HCT116 (cell line): ENCODE results near the gene SHKBP1. TPM values are rescaled to one million over a fixed set of nuclear protein-coding genes. Genes with fewer than 3 reads are reported as not detected.
A peak's percentile ranks its signal among the peaks of the same experiment; 100 is the strongest.

Experiments used
- ATAC-seq: fragments of 200-7000 bp; cut with Tn5 transposase; 2 replicates; pipeline ENCODE4 v1.9.1; 2020; ENCODE audit warnings: mild to moderate bottlenecking, moderate library complexity
- BruUV-seq: library from RNA; stranded (reverse); fragments of 400-500 nt; replicated peaks from 2 replicates; lab custom pipeline; 2021; lab: Mats Ljungman, UMichigan
- CTCF ChIA-PET: fragments of 300-600 bp; sonication (Branson Sonifier 250); formaldehyde crosslinking; loops from one replicate; lab custom pipeline; 2021; ENCODE audit warnings: antibody characterized with exemption; lab: Charles Lee
- POLR2A ChIA-PET: fragments of 300-600, 350-600 bp; sonication (Branson Sonifier 250); formaldehyde crosslinking; loops from one replicate; lab custom pipeline; 2021; ENCODE audit warnings: antibody characterized with exemption; lab: Charles Lee
- RAD21 ChIA-PET, 2 experiments: fragments of 300-600 bp; sonication (Branson Sonifier 250); formaldehyde crosslinking; loops; one replicate each; lab custom pipeline; 2023; ENCODE audit warnings: low total read pairs in 2 of 2; ENCODE audit not compliant: uncharacterized antibody in 2 of 2, unreplicated experiment in 2 of 2, low non-redundant PET in 1 of 2; lab: Charles Lee
- DNase-seq: peaks from one replicate; pipeline ENCODE4 v3.0.0-alpha.2; 2010; ENCODE audit warnings: low read depth, low spot score
- H2AFZ ChIP-seq: fragments of 200-600 bp; shearing (Covaris generic), sonication (generic); 2 replicates; pipeline ENCODE4 v1.6.1; 2017; ENCODE audit warnings: low read depth, mixed run types, mixed read lengths, antibody characterized with exemption, low read length; ENCODE audit not compliant: poor library complexity, severe bottlenecking
- H3K27ac ChIP-seq: 2 replicates; pipeline ENCODE4 v1.5.1; 2012; ENCODE audit warnings: low read depth, low read length
- H3K27me3 ChIP-seq: fragments of 200-600 bp; sonication (generic); 2 replicates; pipeline ENCODE4 v1.6.1; 2016; ENCODE audit warnings: mixed run types, low read length, mixed read lengths; ENCODE audit not compliant: insufficient read depth
- H3K36me3 ChIP-seq, 2 experiments: fragments of 200-500 bp in 1 of 2; fragments of 200-600 bp in 1 of 2; sonication (Bioruptor generic) in 1 of 2; sonication (generic) in 1 of 2; 2 replicates each; pipeline versions ENCODE4 v1.5.1 to v1.6.1; 2014 to 2016; ENCODE audit warnings: low read length in 2 of 2, inconsistent platforms in 1 of 2, mixed read lengths in 1 of 2, mixed run types in 1 of 2; ENCODE audit not compliant: insufficient read depth in 2 of 2, control insufficient read depth in 1 of 2
- H3K4me1 ChIP-seq, 2 experiments: fragments of 200-600 bp in 1 of 2; sonication (generic) in 1 of 2; 2 replicates each; pipeline versions ENCODE4 v1.5.1 to v1.6.1; 2012 to 2017; ENCODE audit warnings: low read length in 2 of 2, inconsistent platforms in 1 of 2, mild to moderate bottlenecking in 1 of 2, mixed read lengths in 1 of 2, mixed run types in 1 of 2, moderate library complexity in 1 of 2; ENCODE audit not compliant: insufficient read depth in 2 of 2, control insufficient read depth in 1 of 2
- H3K4me2 ChIP-seq: fragments of 200-600 bp; sonication (generic); 2 replicates; pipeline ENCODE4 v1.6.1; 2017; ENCODE audit warnings: mixed run types, low read length, mixed read lengths
- H3K4me3 ChIP-seq, 2 experiments: fragments of 200-600 bp in 1 of 2; sonication (generic) in 1 of 2; replicated peaks in 1 of 2; 2 replicates each; pipeline ENCODE4 v1.5.1; 2011 to 2016; ENCODE audit warnings: low read length in 2 of 2, control low read depth in 1 of 2, low read depth in 1 of 2, mild to moderate bottlenecking in 1 of 2, mixed read lengths in 1 of 2, mixed run types in 1 of 2
- H3K79me2 ChIP-seq: fragments of 200-600 bp; sonication (generic); 2 replicates; pipeline ENCODE4 v1.6.1; 2017; ENCODE audit warnings: mild to moderate bottlenecking, mixed run types, low read length, moderate library complexity, mixed read lengths; ENCODE audit not compliant: insufficient read depth
- H3K9ac ChIP-seq: fragments of 200-600 bp; sonication (generic); 2 replicates; pipeline ENCODE4 v1.6.1; 2016; ENCODE audit warnings: low read length, mixed read lengths
- H3K9me2 ChIP-seq: fragments of 200-600 bp; sonication (generic), shearing (Covaris generic); 2 replicates; pipeline ENCODE4 v1.6.1; 2017; ENCODE audit warnings: mixed run types, mild to moderate bottlenecking, moderate library complexity; ENCODE audit not compliant: insufficient read depth
- H3K9me3 ChIP-seq, 2 experiments: fragments of 200-500 bp in 1 of 2; fragments of 200-600 bp in 1 of 2; sonication (Bioruptor generic) in 1 of 2; sonication (generic) in 1 of 2; 2 replicates each; pipeline ENCODE4 v1.6.1; 2014 to 2017; ENCODE audit warnings: low read length in 2 of 2, mixed read lengths in 2 of 2, inconsistent platforms in 1 of 2, low read depth in 1 of 2, mild to moderate bottlenecking in 1 of 2, mixed run types in 1 of 2, moderate library complexity in 1 of 2; ENCODE audit not compliant: control insufficient read depth in 1 of 2, insufficient read depth in 1 of 2
- H4K20me1 ChIP-seq: fragments of 200-600 bp; sonication (generic), shearing (Covaris generic); 2 replicates; pipeline ENCODE4 v1.6.1; 2017; ENCODE audit warnings: mixed run types, mild to moderate bottlenecking, moderate library complexity; ENCODE audit not compliant: insufficient read depth
- CTCF ChIP-seq, 3 experiments: fragments of 200-600 bp in 1 of 3; sonication (generic) in 1 of 3; IDR thresholded peaks in 2 of 3; conservative IDR thresholded peaks in 1 of 3; 2 replicates each; pipeline ENCODE4 v1.5.1; 2012 to 2017; ENCODE audit warnings: low read depth in 2 of 3, low read length in 2 of 3, antibody characterized with exemption in 1 of 3, borderline replicate concordance in 1 of 3, control low read depth in 1 of 3, mild to moderate bottlenecking in 1 of 3, mixed read lengths in 1 of 3, mixed run types in 1 of 3, moderate library complexity in 1 of 3; ENCODE audit not compliant: insufficient read depth in 1 of 3
- EGR1 ChIP-seq: IDR thresholded peaks from 2 replicates; pipeline ENCODE4 v1.6.1; 2012; ENCODE audit warnings: low read depth
- RAD21 ChIP-seq: IDR thresholded peaks from 2 replicates; pipeline ENCODE4 v1.6.1; 2012; ENCODE audit warnings: low read depth, mild to moderate bottlenecking
- SP1 ChIP-seq: IDR thresholded peaks from 2 replicates; pipeline ENCODE4 v1.6.1; 2012; ENCODE audit warnings: low read depth
- intact Hi-C: fragments of 100-400 bp; cut with micrococcal nuclease; formaldehyde crosslinking; loops from 2 replicates; pipeline ENCODE4 v1.10.0; 2022
- total RNA-seq: library from RNA; stranded (reverse); gene quantifications from one replicate; pipeline ENCODE4 v1.2.1, GENCODE V29; 2021; ENCODE audit not compliant: unreplicated experiment

SHKBP1 gene
- total RNA-seq, 1 experiment from 2014 or later = 97.4 TPM

GRCh38 chr19:40530091-40530901 lies 46.4 kb upstream of the SHKBP1 start:
- H3K4me3 ChIP-seq = peak overlapping the region; percentile 26 to 41
- intact Hi-C loops = no loop called here
- CTCF ChIA-PET = no interaction called here
- H3K27me3 ChIP-seq = no peaks in the 10 kb centered on the region
- POLR2A ChIA-PET = no interaction called here
- BruUV-seq = no TSS peak
- no peak overlapping the region for H2AFZ ChIP-seq
- H3K4me2 ChIP-seq = peak overlapping the region; percentile 69
- DNase-seq = no peak
- peaks cover 0 to 7% of the 10 kb centered on the region in 2 experiments; a peak in 1 of 4 replicates for H3K36me3 ChIP-seq
- no peaks in the 10 kb centered on the region for H3K79me2 ChIP-seq
- TF ChIP-seq SP1 (no peak), CTCF (IDR thresholded peaks at IDR 0.05 in 2 of 3, conservative IDR thresholded peaks at IDR 0.05 in 1 of 3; ENCODE audit: borderline replicate concordance in 1 of 3, insufficient read depth in 1 of 3, low read depth in 2 of 3, low read length in 2 of 3) (peak in 2 of 3 experiments; percentile 40 to 45; a peak in 3 of 6 replicates), EGR1 (0 out of 2 replicates have a peak, but pooled peaks have one; percentile 28)
- H4K20me1 ChIP-seq = no peaks in the 10 kb centered on the region
- H3K9me2 ChIP-seq = no peaks in the 10 kb centered on the region
- ATAC-seq = peak; percentile 47
- H3K9ac ChIP-seq = peak overlapping the region; percentile 16; the same call in 1 of the 2 replicates
- H3K9me3 ChIP-seq = peaks cover 0 to 9% of the 10 kb centered on the region in 2 experiments; a peak in 2 of 4 replicates
- peak overlapping the region; percentile 54; the same call in 1 of the 2 replicates for H3K27ac ChIP-seq
- RAD21 ChIA-PET = interaction anchor here in 1 of 2 experiments (0.7 kb wide), 1 partner anchor 123 kb away, joined by 3 read pairs; no protein-coding TSS in a partner anchor
- peaks cover 22 to 29% of the 10 kb centered on the region in 2 experiments for H3K4me1 ChIP-seq

- DNase-seq = no peak
- no peaks in the 10 kb centered on the region for H3K27me3 ChIP-seq
- no peak overlapping the region for H2AFZ ChIP-seq
- ChIA-PET RAD21 (no interaction called here), POLR2A (no interaction called here), CTCF (interaction anchor here (1.1 to 1.9 kb wide), 2 partner anchors 16 to 68 kb away, joined by 4 to 6 read pairs; partner anchors contain the start of gene LTBP4)
- no peak overlapping the region for H3K4me2 ChIP-seq
- TF ChIP-seq RAD21 (0 out of 2 replicates have a peak, but pooled peaks have one; percentile 24), CTCF (IDR thresholded peaks at IDR 0.05 in 2 of 3, conservative IDR thresholded peaks at IDR 0.05 in 1 of 3; ENCODE audit: borderline replicate concordance in 1 of 3, insufficient read depth in 1 of 3, low read depth in 2 of 3, low read length in 2 of 3) (peak in 2 of 3 experiments; percentile 30 to 45; a peak in 3 of 6 replicates), SP1 (no peak)
- H3K9me3 ChIP-seq = peaks cover 0 to 9% of the 10 kb centered on the region in 2 experiments; a peak in 2 of 4 replicates
- no peak overlapping the region for H3K4me3 ChIP-seq
- H3K79me2 ChIP-seq = no peaks in the 10 kb centered on the region
- BruUV-seq = no TSS peak
- no peaks in the 10 kb centered on the region for H3K9me2 ChIP-seq
- peaks cover 0 to 7% of the 10 kb centered on the region in 2 experiments; a peak in 1 of 4 replicates for H3K36me3 ChIP-seq
- intact Hi-C loops = no loop called here
- H3K27ac ChIP-seq = no peak overlapping the region
- peaks cover 22 to 28% of the 10 kb centered on the region in 2 experiments for H3K4me1 ChIP-seq
- no peak overlapping the region for H3K9ac ChIP-seq
- no peaks in the 10 kb centered on the region for H4K20me1 ChIP-seq
- no peak for ATAC-seq
Measured at GRCh38 chr19:40533508-40533907, 43.2 kb upstream of the SHKBP1 start.
